Measurements from ENCODE around the gene IGFBP5. TPM values are rescaled to one million over a fixed set of nuclear protein-coding genes. Genes with fewer than 3 reads are reported as not detected.

IGFBP5 gene
- total RNA-seq, 2 donors from 2014 or later = 0.02 TPM; not detected in 1

GRCh38 chr2:216694826-216695217, 527 bp downstream of the IGFBP5 start:
- no peaks in the 10 kb centered on the region for H3K9me3 Mint-ChIP-seq
- ATAC-seq (no peak), DNase-seq (ENCODE audit: low spot score in 2 of 2) (no peak)
- H3K27ac Mint-ChIP-seq = no peak overlapping the region
- H3K36me3 Mint-ChIP-seq = no peaks in the 10 kb centered on the region

GRCh38 chr2:216694082-216694825, 1.1 kb downstream of the IGFBP5 start:
- peak in 1 of 2 donors; percentile 64 for DNase-seq (ENCODE audit: low spot score in 2 of 2)
- H3K36me3 Mint-ChIP-seq = no peaks in the 10 kb centered on the region
- no peaks in the 10 kb centered on the region for H3K9me3 Mint-ChIP-seq
- peak in 1 of 2 donors; percentile 36 for ATAC-seq
- H3K27ac Mint-ChIP-seq = no peak overlapping the region

GRCh38 chr2:216693414-216694080, 1.8 kb downstream of the IGFBP5 start:
- Mint-ChIP-seq H3K36me3 (no peaks in the 10 kb centered on the region), H3K9me3 (no peaks in the 10 kb centered on the region), H3K27ac (no peak overlapping the region)
- ATAC-seq (no peak), DNase-seq (ENCODE audit: low spot score in 2 of 2) (no peak)

- H3K36me3 Mint-ChIP-seq = no peaks in the 10 kb centered on the region
- peak overlapping the region in 1 of 2 donors; percentile 82 for H3K27ac Mint-ChIP-seq
- no peaks in the 10 kb centered on the region for H3K9me3 Mint-ChIP-seq
- DNase-seq (ENCODE audit: low spot score in 2 of 2) (peak in 1 of 2 donors; percentile 83), ATAC-seq (peak; percentile 58 to 68)
Observed at GRCh38 chr2:216692636-216693413, 2.5 kb downstream of the IGFBP5 start.

- DNase-seq (ENCODE audit: low spot score in 2 of 2) (peak in 1 of 2 donors; percentile 43), ATAC-seq (peak in 1 of 2 donors; percentile 37)
- no peak overlapping the region for H3K27ac Mint-ChIP-seq
- H3K9me3 Mint-ChIP-seq = no peaks in the 10 kb centered on the region
- H3K36me3 Mint-ChIP-seq = no peaks in the 10 kb centered on the region
Observed at GRCh38 chr2:216690853-216691741, 4.3 kb downstream of the IGFBP5 start.

- Mint-ChIP-seq H3K27ac (no peak overlapping the region), H3K9me3 (no peaks in the 10 kb centered on the region), H3K36me3 (no peaks in the 10 kb centered on the region)
- DNase-seq (ENCODE audit: low spot score in 2 of 2) (no peak), ATAC-seq (no peak)
Observed at GRCh38 chr2:216690456-216690852, 4.9 kb downstream of the IGFBP5 start.

GRCh38 chr2:216689397-216689796, 6.0 kb downstream of the IGFBP5 start:
- H3K36me3 Mint-ChIP-seq = no peaks in the 10 kb centered on the region
- H3K9me3 Mint-ChIP-seq = no peaks in the 10 kb centered on the region
- no peak overlapping the region for H3K27ac Mint-ChIP-seq
- ATAC-seq (no peak), DNase-seq (ENCODE audit: low spot score in 2 of 2) (no peak)

GRCh38 chr2:216688731-216689340, 6.5 kb downstream of the IGFBP5 start:
- ATAC-seq (no peak), DNase-seq (ENCODE audit: low spot score in 2 of 2) (no peak)
- Mint-ChIP-seq H3K36me3 (no peaks in the 10 kb centered on the region), H3K27ac (no peak overlapping the region), H3K9me3 (no peaks in the 10 kb centered on the region)

GRCh38 chr2:216687646-216688045, 7.7 kb downstream of the IGFBP5 start:
- no peaks in the 10 kb centered on the region for H3K9me3 Mint-ChIP-seq
- H3K36me3 Mint-ChIP-seq = no peaks in the 10 kb centered on the region
- ATAC-seq = no peak
- no peak overlapping the region for H3K27ac Mint-ChIP-seq
- DNase-seq (ENCODE audit: low spot score in 2 of 2) = peak in 1 of 2 donors; percentile 45

- no peak for ATAC-seq
- Mint-ChIP-seq H3K36me3 (no peaks in the 10 kb centered on the region), H3K9me3 (no peaks in the 10 kb centered on the region), H3K27ac (no peak overlapping the region)
- DNase-seq (ENCODE audit: low spot score in 2 of 2) = no peak
Observed at GRCh38 chr2:216687111-216687510, 8.2 kb downstream of the IGFBP5 start.

- Mint-ChIP-seq H3K9me3 (no peaks in the 10 kb centered on the region), H3K36me3 (no peaks in the 10 kb centered on the region), H3K27ac (no peak overlapping the region)
- DNase-seq (ENCODE audit: low spot score in 2 of 2) (no peak), ATAC-seq (no peak)
Observed at GRCh38 chr2:216685327-216685875, 9.9 kb downstream of the IGFBP5 start.

GRCh38 chr2:216683846-216684245, 11.5 kb downstream of the IGFBP5 start:
- Mint-ChIP-seq H3K36me3 (no peaks in the 10 kb centered on the region), H3K27ac (no peak overlapping the region), H3K9me3 (no peaks in the 10 kb centered on the region)
- ATAC-seq = no peak
- no peak for DNase-seq (ENCODE audit: low spot score in 2 of 2)

GRCh38 chr2:216681683-216682082, 13.7 kb downstream of the IGFBP5 start:
- Mint-ChIP-seq H3K27ac (no peak overlapping the region), H3K9me3 (no peaks in the 10 kb centered on the region), H3K36me3 (no peaks in the 10 kb centered on the region)
- ATAC-seq (no peak), DNase-seq (ENCODE audit: low spot score in 2 of 2) (no peak)

- ATAC-seq (no peak), DNase-seq (ENCODE audit: low spot score in 2 of 2) (no peak)
- no peaks in the 10 kb centered on the region for H3K9me3 Mint-ChIP-seq
- H3K27ac Mint-ChIP-seq = no peak overlapping the region
- H3K36me3 Mint-ChIP-seq = no peaks in the 10 kb centered on the region
Observed at GRCh38 chr2:216680951-216681629, 14.3 kb downstream of the IGFBP5 start.

GRCh38 chr2:216679658-216680024, 15.7 kb downstream of the IGFBP5 start:
- no peaks in the 10 kb centered on the region for H3K36me3 Mint-ChIP-seq
- ATAC-seq (no peak), DNase-seq (ENCODE audit: low spot score in 2 of 2) (no peak)
- H3K27ac Mint-ChIP-seq = no peak overlapping the region
- no peaks in the 10 kb centered on the region for H3K9me3 Mint-ChIP-seq
